ENCODE data around the gene PTPRU. TPM values are rescaled to one million over a fixed set of nuclear protein-coding genes. Genes with fewer than 3 reads are reported as not detected.
"Not testable (repeated sequence)": the region's sequence is repeated elsewhere in the genome, so short reads cannot be mapped to it uniquely, and the experiment has no call there.

Gene PTPRU
- total RNA-seq, 1 experiment from 2014 or later = 41.4 TPM

DNA sequence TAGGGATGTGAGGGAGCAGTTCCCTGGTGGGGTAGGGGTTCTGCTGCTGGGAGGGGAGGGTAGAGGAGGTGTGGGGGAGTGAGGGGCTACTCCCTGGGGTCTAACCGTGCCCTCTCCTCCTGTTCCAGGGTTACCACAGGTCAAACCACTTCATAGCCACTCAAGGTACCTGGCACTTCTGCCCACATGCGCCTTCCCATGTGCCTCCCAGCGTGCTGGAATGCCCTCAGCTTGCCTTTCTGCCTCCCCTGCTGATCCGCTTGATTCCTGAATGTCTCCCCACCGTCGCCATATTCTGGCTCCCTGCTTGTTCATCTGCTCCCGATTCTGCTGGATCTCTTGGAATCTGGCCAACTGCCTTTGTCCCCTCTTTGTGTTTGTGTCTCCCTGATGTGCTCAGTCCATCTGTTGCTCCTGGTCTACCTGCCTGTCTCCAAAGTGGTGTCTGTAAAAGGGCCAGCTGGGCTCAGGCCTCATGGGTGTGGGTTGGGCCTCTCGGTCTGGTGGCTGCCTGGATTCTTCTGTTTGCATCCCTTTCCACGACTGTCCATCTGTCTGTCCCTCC is 74.4 kb downstream of the PTPRU start:
- no peaks in the 10 kb centered on the region for H3K4me1 Mint-ChIP-seq (ENCODE audit: low read depth, unreplicated experiment)
- H3K4me1 ChIP-seq = no peaks in the 10 kb centered on the region
- no peaks in the 10 kb centered on the region for H3K27me3 ChIP-seq (replicated peaks; ENCODE audit: control insufficient read depth, insufficient read depth, low read length)
- intact Hi-C loops (cut with micrococcal nuclease; ENCODE audit: unreplicated experiment) = no loop called here
- H3K4me3 ChIP-seq (ENCODE audit: low read depth, low read length) = no peak overlapping the region
- no TSS peak for BruUV-seq (replicated peaks)
- DNase-seq = no peak
- H3K27ac Mint-ChIP-seq (ENCODE audit: unreplicated experiment) = no peak overlapping the region
- CTCF ChIA-PET = no interaction called here
- H3K9me3 Mint-ChIP-seq (ENCODE audit: unreplicated experiment) = no peaks in the 10 kb centered on the region
- no peaks in the 10 kb centered on the region for H3K27me3 Mint-ChIP-seq (ENCODE audit: insufficient read depth, unreplicated experiment)
- no peaks in the 10 kb centered on the region for H3K36me3 ChIP-seq (ENCODE audit: control insufficient read depth, insufficient read depth, low read length)
- no peaks in the 10 kb centered on the region for H3K9me3 ChIP-seq
- no peak overlapping the region for H3K4me3 Mint-ChIP-seq (ENCODE audit: unreplicated experiment)
- TF ChIP-seq, protein P1, sequence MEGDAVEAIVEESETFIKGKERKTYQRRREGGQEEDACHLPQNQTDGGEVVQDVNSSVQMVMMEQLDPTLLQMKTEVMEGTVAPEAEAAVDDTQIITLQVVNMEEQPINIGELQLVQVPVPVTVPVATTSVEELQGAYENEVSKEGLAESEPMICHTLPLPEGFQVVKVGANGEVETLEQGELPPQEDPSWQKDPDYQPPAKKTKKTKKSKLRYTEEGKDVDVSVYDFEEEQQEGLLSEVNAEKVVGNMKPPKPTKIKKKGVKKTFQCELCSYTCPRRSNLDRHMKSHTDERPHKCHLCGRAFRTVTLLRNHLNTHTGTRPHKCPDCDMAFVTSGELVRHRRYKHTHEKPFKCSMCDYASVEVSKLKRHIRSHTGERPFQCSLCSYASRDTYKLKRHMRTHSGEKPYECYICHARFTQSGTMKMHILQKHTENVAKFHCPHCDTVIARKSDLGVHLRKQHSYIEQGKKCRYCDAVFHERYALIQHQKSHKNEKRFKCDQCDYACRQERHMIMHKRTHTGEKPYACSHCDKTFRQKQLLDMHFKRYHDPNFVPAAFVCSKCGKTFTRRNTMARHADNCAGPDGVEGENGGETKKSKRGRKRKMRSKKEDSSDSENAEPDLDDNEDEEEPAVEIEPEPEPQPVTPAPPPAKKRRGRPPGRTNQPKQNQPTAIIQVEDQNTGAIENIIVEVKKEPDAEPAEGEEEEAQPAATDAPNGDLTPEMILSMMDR (IDR thresholded peaks at IDR 0.05; ENCODE audit: insufficient read depth in 1 of 2, low read depth in 1 of 2, low read length in 1 of 2, severe bottlenecking in 1 of 2, unreplicated experiment in 1 of 2) = no peak
- peaks cover under 1% of the 10 kb centered on the region for H3K36me3 Mint-ChIP-seq (ENCODE audit: insufficient read depth, unreplicated experiment)
- POLR2A ChIA-PET = no interaction called here

DNA sequence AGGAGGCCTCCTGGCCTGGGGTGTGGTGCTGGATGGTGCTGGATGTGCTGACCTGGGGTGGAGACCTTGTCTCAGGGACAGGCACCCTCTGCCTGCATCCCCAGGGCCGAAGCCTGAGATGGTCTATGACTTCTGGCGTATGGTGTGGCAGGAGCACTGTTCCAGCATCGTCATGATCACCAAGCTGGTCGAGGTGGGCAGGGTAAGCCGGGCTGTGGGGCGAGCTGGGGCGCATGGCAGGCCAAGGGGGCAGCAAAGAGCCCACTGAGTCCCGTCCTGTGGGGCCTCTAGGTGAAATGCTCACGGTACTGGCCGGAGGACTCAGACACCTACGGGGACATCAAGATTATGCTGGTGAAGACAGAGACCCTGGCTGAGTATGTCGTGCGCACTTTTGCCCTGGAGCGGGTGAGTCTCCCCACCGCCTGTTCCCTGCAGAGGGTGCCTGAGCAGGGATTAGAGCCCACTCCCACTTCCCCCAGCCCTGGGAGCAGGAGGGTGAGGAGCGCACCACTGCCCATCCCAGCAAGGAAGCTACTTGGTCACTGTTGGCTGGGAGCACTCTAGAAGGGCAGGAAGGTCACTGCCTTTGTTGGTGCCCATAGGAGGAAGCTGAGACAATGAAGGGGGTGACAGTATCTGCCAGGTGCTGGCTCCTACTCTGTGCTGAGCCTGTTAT is 75.2 kb downstream of the PTPRU start:
- DNase-seq = no peak
- H3K27me3 Mint-ChIP-seq (ENCODE audit: insufficient read depth, unreplicated experiment) = no peaks in the 10 kb centered on the region
- Histone ChIP-seq H3K36me3 (ENCODE audit: control insufficient read depth, insufficient read depth, low read length) (no peaks in the 10 kb centered on the region), H3K9me3 (no peaks in the 10 kb centered on the region), H3K4me3 (ENCODE audit: low read depth, low read length) (no peak overlapping the region), H3K4me1 (no peaks in the 10 kb centered on the region), H3K27me3 (replicated peaks; ENCODE audit: control insufficient read depth, insufficient read depth, low read length) (no peaks in the 10 kb centered on the region)
- ChIA-PET CTCF (no interaction called here), POLR2A (interaction anchor here (0.5 kb wide), 1 partner anchor 13 kb away, joined by 4 read pairs; no protein-coding TSS in a partner anchor)
- H3K9me3 Mint-ChIP-seq (ENCODE audit: unreplicated experiment) = no peaks in the 10 kb centered on the region
- H3K4me3 Mint-ChIP-seq (ENCODE audit: unreplicated experiment) = no peak overlapping the region
- intact Hi-C loops (cut with micrococcal nuclease; ENCODE audit: unreplicated experiment) = loop anchor here (2.0 kb wide), 1 partner anchor 75 kb away; the partner anchor contains the start of gene PTPRU
- no peaks in the 10 kb centered on the region for H3K4me1 Mint-ChIP-seq (ENCODE audit: low read depth, unreplicated experiment)
- H3K27ac Mint-ChIP-seq (ENCODE audit: unreplicated experiment) = no peak overlapping the region
- no TSS peak for BruUV-seq (replicated peaks)
- peaks cover 2% of the 10 kb centered on the region for H3K36me3 Mint-ChIP-seq (ENCODE audit: insufficient read depth, unreplicated experiment)
- TF ChIP-seq, protein P1 (IDR thresholded peaks at IDR 0.05; ENCODE audit: insufficient read depth in 1 of 2, low read depth in 1 of 2, low read length in 1 of 2, severe bottlenecking in 1 of 2, unreplicated experiment in 1 of 2) = no peak

DNA sequence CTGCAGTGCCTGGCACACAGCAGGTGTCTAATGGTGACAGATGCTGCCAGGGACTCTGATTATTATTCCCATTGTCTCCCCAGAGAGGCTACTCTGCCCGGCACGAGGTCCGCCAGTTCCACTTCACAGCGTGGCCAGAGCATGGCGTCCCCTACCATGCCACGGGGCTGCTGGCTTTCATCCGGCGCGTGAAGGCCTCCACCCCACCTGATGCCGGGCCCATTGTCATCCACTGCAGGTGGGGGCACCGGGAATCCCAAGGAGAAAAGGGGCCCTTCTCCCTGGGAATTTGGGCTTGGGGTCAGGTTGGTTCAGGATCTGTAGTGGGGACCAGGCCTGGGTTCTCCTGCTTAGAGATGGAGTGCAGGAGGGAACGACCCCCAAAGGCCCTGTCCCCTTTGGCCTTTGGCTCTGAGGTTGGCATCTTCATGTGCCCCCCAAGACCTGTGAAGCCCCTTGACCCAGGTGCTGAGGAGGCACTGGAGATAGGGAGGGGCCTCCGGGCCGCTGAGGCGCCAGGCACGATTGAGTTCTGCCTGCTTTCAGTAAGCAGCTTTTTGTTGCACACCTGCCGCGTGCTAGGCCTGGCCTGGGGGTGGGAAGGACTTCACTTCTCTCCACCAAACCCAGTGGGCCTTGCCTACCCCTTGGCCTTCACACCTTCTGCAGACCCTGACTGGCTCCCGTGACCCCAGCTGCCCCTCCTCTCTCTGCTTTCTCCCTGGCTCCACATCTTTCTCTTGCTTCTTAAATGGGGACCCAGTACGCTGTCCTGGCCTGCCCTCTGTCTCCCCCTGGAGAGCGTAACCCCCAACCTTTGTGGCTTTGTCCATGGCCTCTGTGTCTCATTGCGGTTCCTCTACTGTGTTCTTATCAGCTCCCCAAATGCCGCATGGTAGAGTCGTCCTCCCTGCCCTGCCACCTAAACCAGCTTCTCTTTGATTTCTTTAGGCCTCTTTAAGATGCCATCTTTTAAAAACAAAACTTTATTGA is 76.4 kb downstream of the PTPRU start:
- no TSS peak for BruUV-seq (replicated peaks)
- Mint-ChIP-seq H3K27me3 (ENCODE audit: insufficient read depth, unreplicated experiment) (no peaks in the 10 kb centered on the region), H3K4me3 (ENCODE audit: unreplicated experiment) (no peak overlapping the region), H3K36me3 (ENCODE audit: insufficient read depth, unreplicated experiment) (peaks cover 9% of the 10 kb centered on the region), H3K27ac (ENCODE audit: unreplicated experiment) (no peak overlapping the region), H3K9me3 (ENCODE audit: unreplicated experiment) (no peaks in the 10 kb centered on the region), H3K4me1 (ENCODE audit: low read depth, unreplicated experiment) (no peaks in the 10 kb centered on the region)
- Histone ChIP-seq H3K36me3 (ENCODE audit: control insufficient read depth, insufficient read depth, low read length) (no peaks in the 10 kb centered on the region), H3K27me3 (replicated peaks; ENCODE audit: control insufficient read depth, insufficient read depth, low read length) (no peaks in the 10 kb centered on the region), H3K4me3 (ENCODE audit: low read depth, low read length) (no peak overlapping the region), H3K9me3 (no peaks in the 10 kb centered on the region), H3K4me1 (no peaks in the 10 kb centered on the region)
- TF ChIP-seq, protein P1 (IDR thresholded peaks at IDR 0.05; ENCODE audit: insufficient read depth in 1 of 2, low read depth in 1 of 2, low read length in 1 of 2, severe bottlenecking in 1 of 2, unreplicated experiment in 1 of 2) = peak in 1 of 2 experiments; percentile 30
- peak in 1 of 2 experiments; percentile 12 for DNase-seq
- intact Hi-C loops (cut with micrococcal nuclease; ENCODE audit: unreplicated experiment) = loop anchor here (2.0 kb wide), 1 partner anchor 76 kb away; the partner anchor contains the start of gene PTPRU
- POLR2A ChIA-PET = no interaction called here
- CTCF ChIA-PET = interaction anchor here (1.0 kb wide), 1 partner anchor 67 kb away, joined by 3 read pairs; no protein-coding TSS in a partner anchor

DNA sequence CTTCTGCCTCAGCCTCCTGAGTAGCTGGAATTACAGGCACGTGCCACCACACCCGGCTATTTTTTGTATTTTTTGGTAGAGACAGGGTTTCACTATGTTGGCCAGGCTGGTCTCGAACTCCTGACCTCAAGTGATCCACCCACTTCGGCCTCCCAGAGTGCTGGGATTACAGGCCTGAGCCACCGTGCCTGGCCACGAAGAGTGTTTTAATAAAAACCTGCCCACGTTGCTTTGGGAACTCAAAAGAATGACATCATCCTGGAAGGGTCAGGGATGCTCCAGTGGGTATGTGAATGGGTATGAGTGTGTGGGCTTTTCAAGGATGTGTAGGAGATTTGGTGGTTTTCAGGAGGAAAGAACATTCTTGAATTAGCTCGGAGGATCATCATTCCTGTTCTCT is 78.4 kb downstream of the PTPRU start:
- H3K4me1 Mint-ChIP-seq (ENCODE audit: low read depth, unreplicated experiment); H3K4me3 Mint-ChIP-seq (ENCODE audit: unreplicated experiment); POLR2A ChIA-PET; H3K27me3 Mint-ChIP-seq (ENCODE audit: insufficient read depth, unreplicated experiment); DNase-seq; H3K27ac Mint-ChIP-seq (ENCODE audit: unreplicated experiment); BruUV-seq (replicated peaks); intact Hi-C loops (cut with micrococcal nuclease; ENCODE audit: unreplicated experiment); H3K36me3 ChIP-seq (ENCODE audit: control insufficient read depth, insufficient read depth, low read length); H3K4me3 ChIP-seq (ENCODE audit: low read depth, low read length); H3K9me3 Mint-ChIP-seq (ENCODE audit: unreplicated experiment); H3K4me1 ChIP-seq; H3K27me3 ChIP-seq (replicated peaks; ENCODE audit: control insufficient read depth, insufficient read depth, low read length); CTCF ChIA-PET; H3K9me3 ChIP-seq: not testable (repeated sequence)
- peaks cover 15% of the 10 kb centered on the region for H3K36me3 Mint-ChIP-seq (ENCODE audit: insufficient read depth, unreplicated experiment)
